ENCODE data around the gene HAPSTR1. TPM values are rescaled to one million over a fixed set of nuclear protein-coding genes. Genes with fewer than 3 reads are reported as not detected.
A peak's percentile ranks its signal among the peaks of the same experiment; 100 is the strongest.

The HAPSTR1 gene
- total RNA-seq, 1 experiment from 2014 or later, result 85.2 TPM

- H3K27ac ChIP-seq (ENCODE audit: insufficient read length, low read depth, low read length), result no peak overlapping the region
- TF ChIP-seq, protein P1, sequence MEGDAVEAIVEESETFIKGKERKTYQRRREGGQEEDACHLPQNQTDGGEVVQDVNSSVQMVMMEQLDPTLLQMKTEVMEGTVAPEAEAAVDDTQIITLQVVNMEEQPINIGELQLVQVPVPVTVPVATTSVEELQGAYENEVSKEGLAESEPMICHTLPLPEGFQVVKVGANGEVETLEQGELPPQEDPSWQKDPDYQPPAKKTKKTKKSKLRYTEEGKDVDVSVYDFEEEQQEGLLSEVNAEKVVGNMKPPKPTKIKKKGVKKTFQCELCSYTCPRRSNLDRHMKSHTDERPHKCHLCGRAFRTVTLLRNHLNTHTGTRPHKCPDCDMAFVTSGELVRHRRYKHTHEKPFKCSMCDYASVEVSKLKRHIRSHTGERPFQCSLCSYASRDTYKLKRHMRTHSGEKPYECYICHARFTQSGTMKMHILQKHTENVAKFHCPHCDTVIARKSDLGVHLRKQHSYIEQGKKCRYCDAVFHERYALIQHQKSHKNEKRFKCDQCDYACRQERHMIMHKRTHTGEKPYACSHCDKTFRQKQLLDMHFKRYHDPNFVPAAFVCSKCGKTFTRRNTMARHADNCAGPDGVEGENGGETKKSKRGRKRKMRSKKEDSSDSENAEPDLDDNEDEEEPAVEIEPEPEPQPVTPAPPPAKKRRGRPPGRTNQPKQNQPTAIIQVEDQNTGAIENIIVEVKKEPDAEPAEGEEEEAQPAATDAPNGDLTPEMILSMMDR (conservative IDR thresholded peaks at IDR 0.05), result no peak
Observed at GRCh38 chr16:9094011-9094846, 2.8 kb downstream of the HAPSTR1 start.

More at GRCh38 chr16:9094011-9094846, 2.8 kb downstream of the HAPSTR1 start:
- H3K9ac ChIP-seq (ENCODE audit: extremely low read depth, insufficient read length, low read length), result no peak overlapping the region
- H3K27me3 ChIP-seq (ENCODE audit: insufficient read depth, low read length), result no peaks in the 10 kb centered on the region
- H3K27ac Mint-ChIP-seq, result peak overlapping the region in 1 of 3 experiments; percentile 50; a peak in 2 of 7 replicates
- no peak overlapping the region for H4K8ac ChIP-seq (replicated peaks; ENCODE audit: insufficient read length, low read depth, low read length)
- H3K18ac ChIP-seq (ENCODE audit: insufficient read length, low read depth, low read length), result no peak overlapping the region
- no peaks in the 10 kb centered on the region for H3K9me3 ChIP-seq (ENCODE audit: control insufficient read depth, low read depth, low read length)
- DNase-seq, result no peak
- no peak overlapping the region for H4K5ac ChIP-seq (ENCODE audit: insufficient read length, low read depth, low read length)
- no peak overlapping the region for H2BK120ac ChIP-seq (ENCODE audit: low read depth, low read length, poor library complexity, severe bottlenecking)
- H2BK20ac ChIP-seq (ENCODE audit: low read depth, low read length, poor library complexity, severe bottlenecking), result no peak overlapping the region
- H3K4me2 ChIP-seq (ENCODE audit: insufficient read depth, insufficient read length, low read length), result peak overlapping the region; percentile 91
- H3K36me3 Mint-ChIP-seq (ENCODE audit: insufficient read depth in 1 of 3, low read depth in 3 of 3), result peaks cover 35 to 54% (median 54%) of the 10 kb centered on the region in 3 experiments
- no peak overlapping the region for H2AFZ ChIP-seq (ENCODE audit: low read length)
- peaks cover 1% of the 10 kb centered on the region; the same call in 1 of the 2 replicates for H3K27me3 Mint-ChIP-seq (ENCODE audit: low read depth)
- no peak overlapping the region for H2BK5ac ChIP-seq (ENCODE audit: insufficient read length, low read length)
- peak overlapping the region; percentile 98 to 99 for H3K4me3 Mint-ChIP-seq
- H3T11ph ChIP-seq (ENCODE audit: low read length), result no peak overlapping the region
- H3K4me1 Mint-ChIP-seq, result peaks cover 50 to 51% of the 10 kb centered on the region in 2 experiments
- H3K14ac ChIP-seq (ENCODE audit: insufficient read depth, low read length), result no peak overlapping the region
- no peak overlapping the region for H2AK5ac ChIP-seq (ENCODE audit: insufficient read length, low read length)
- H2BK12ac ChIP-seq (ENCODE audit: insufficient read length, low read depth, low read length), result no peak overlapping the region
- WGBS (ENCODE audit: extremely low coverage, insufficient read length, low lambda C conversion rate), result no CpG with 5 or more reads among the region's 8 CpGs
- no peak overlapping the region for H3K56ac ChIP-seq (ENCODE audit: insufficient read length, low read depth, low read length)
- H4K91ac ChIP-seq (ENCODE audit: insufficient read length, low read depth, low read length), result no peak overlapping the region
- no peak overlapping the region for H3K4ac ChIP-seq (ENCODE audit: low read depth, low read length)
- peaks cover 66% of the 10 kb centered on the region for H3K79me2 ChIP-seq (ENCODE audit: insufficient read depth, low read length)
- H2BK15ac ChIP-seq (ENCODE audit: low read depth, low read length), result no peak overlapping the region
- H3K79me1 ChIP-seq (ENCODE audit: insufficient read depth, low read depth, low read length, poor library complexity, severe bottlenecking), result no peaks in the 10 kb centered on the region
- no peaks in the 10 kb centered on the region for H4K20me1 ChIP-seq (ENCODE audit: control insufficient read depth, insufficient read depth, insufficient read length)
- peaks cover 0 to 3% of the 10 kb centered on the region in 2 experiments; a peak in 1 of 5 replicates for H3K9me3 Mint-ChIP-seq
- no peak overlapping the region for H3K23ac ChIP-seq (ENCODE audit: insufficient read length, low read depth, low read length)
- peaks cover 18% of the 10 kb centered on the region for H3K23me2 ChIP-seq (ENCODE audit: insufficient read length, low read depth, low read length, poor library complexity, severe bottlenecking)
- peaks cover 9% of the 10 kb centered on the region; the same call in 1 of the 2 replicates for H3K4me1 ChIP-seq (ENCODE audit: insufficient read depth, low read length)

All from H9 (cell line).